Transverse colon (tissue), 4 donors: ENCODE data around the gene IL15RA. TPM values are rescaled to one million over a fixed set of nuclear protein-coding genes. Genes with fewer than 3 reads are reported as not detected.

Experiments used
- DNase-seq: peaks from one replicate; pipeline ENCODE4 v3.0.0-alpha.2; 2019
- H3K27ac ChIP-seq, 4 donors: fragments of 200-600 bp; sonication (generic); 2 replicates each; pipeline ENCODE4 v1.5.1; 2016 to 2018; ENCODE audit warnings: inconsistent platforms in 4 of 4
- H3K27me3 ChIP-seq: fragments of 200-600 bp; sonication (generic); 2 replicates; pipeline ENCODE4 v1.5.1; 2017; ENCODE audit warnings: inconsistent platforms
- H3K36me3 ChIP-seq, 4 donors: fragments of 200-600 bp; sonication (generic); 2 replicates each; pipeline ENCODE4 v1.5.1; 2017 to 2019; ENCODE audit warnings: inconsistent platforms in 4 of 4
- H3K4me1 ChIP-seq, 4 donors: fragments of 200-600 bp; sonication (generic); 2 replicates each; pipeline ENCODE4 v1.5.1; 2017 to 2020; ENCODE audit warnings: inconsistent platforms in 4 of 4
- H3K4me3 ChIP-seq, 4 donors: fragments of 200-600 bp; sonication (generic); 1 replicate in 1 of 4; 2 replicates in 3 of 4; pipeline versions ENCODE4 v1.5.1 to v1.6.1; 2017 to 2019; ENCODE audit warnings: inconsistent platforms in 4 of 4
- H3K9me3 ChIP-seq, 2 donors: fragments of 200-600 bp; sonication (generic); 2 replicates each; pipeline ENCODE4 v1.5.1; 2017 to 2019; ENCODE audit warnings: inconsistent platforms in 2 of 2
- CTCF ChIP-seq, 5 experiments: fragments of 200-600 bp in 3 of 5; fragments of 450-650 bp in 2 of 5; sonication (generic) in 3 of 5; IDR thresholded peaks; 1 replicate in 2 of 5; 2 replicates in 3 of 5; pipeline ENCODE4 v1.5.1; 2016 to 2017; ENCODE audit warnings: antibody characterized with exemption in 5 of 5, inconsistent platforms in 3 of 5, mild to moderate bottlenecking in 2 of 5, moderate library complexity in 1 of 5
- EP300 ChIP-seq: sonication (generic); formaldehyde crosslinking; IDR thresholded peaks from one replicate; pipeline ENCODE4 v1.6.1; 2017; ENCODE audit warnings: antibody characterized with exemption, low read depth
- POLR2A ChIP-seq: fragments of 450-650 bp; IDR thresholded peaks from one replicate; pipeline ENCODE4 v1.6.1; 2016; ENCODE audit warnings: antibody characterized with exemption, mild to moderate bottlenecking, moderate library complexity
- POLR2AphosphoS5 ChIP-seq, 3 donors: sonication (generic); formaldehyde crosslinking; IDR thresholded peaks; one replicate each; pipeline ENCODE4 v1.6.1; 2016; ENCODE audit warnings: antibody characterized with exemption in 3 of 3
- whole genome bisulfite sequencing, 2 donors: methylation state at CpG; one replicate each; pipeline ENCODE4 v1.1.5; 2018; ENCODE audit warnings: low coverage in 1 of 2; 5-methylcytosine and 5-hydroxymethylcytosine counted together
- in situ Hi-C, 4 donors: fragments of 200-750 bp; cut with MboI; loops; one replicate each; pipeline versions ENCODE4 v1.15.0 to v1.15.1; 2017; ENCODE audit warnings: low sequenced_read_pairs in 3 of 4, low pct_ligation_motif_present in 1 of 4, low pct_unique_long_range_greater_than_20kb in 1 of 4
- intact Hi-C: fragments of 100-400 bp; cut with DNase I; formaldehyde crosslinking; loops from one replicate; pipeline ENCODE4 v1.15.1; 2023; ENCODE audit warnings: low total_unique reads
- total RNA-seq, 4 donors: library from RNA; depleted of rRNA; stranded (reverse); fragments of >200 nt; gene quantifications; one replicate each; pipeline ENCODE4 v1.1.0, GENCODE V29; 2016

The IL15RA gene
- total RNA-seq, 4 donors from 2014 or later, result 3.7 to 58.1 (median 24.6) TPM

DNA sequence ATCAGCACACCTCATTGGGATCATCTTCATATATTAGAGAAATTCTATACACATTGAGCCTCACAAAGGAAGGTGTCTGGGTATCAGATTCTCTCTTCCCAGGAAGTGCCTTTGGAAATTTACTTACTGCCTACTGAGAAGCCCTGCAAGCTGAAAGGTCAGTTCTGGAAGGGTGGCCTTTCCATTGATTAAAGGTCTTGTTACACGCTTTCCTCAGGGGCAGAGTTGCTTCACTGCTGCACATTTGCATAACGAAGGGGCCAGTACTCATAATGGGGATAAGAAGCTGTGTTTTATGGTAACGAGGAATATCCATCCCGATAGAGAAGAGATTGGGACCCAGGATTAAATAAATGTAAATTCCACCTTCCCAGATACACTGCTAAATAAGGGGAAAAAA lies 19.4 kb upstream of the IL15RA start:
- intact Hi-C loops (no loop called here), in situ Hi-C loops (no loop called here)
- Histone ChIP-seq H3K9me3 (peaks cover 3 to 5% of the 10 kb centered on the region in 2 donors), H3K4me1 (no peaks in the 10 kb centered on the region), H3K27me3 (no peaks in the 10 kb centered on the region), H3K4me3 (no peak overlapping the region), H3K27ac (no peak overlapping the region), H3K36me3 (no peaks in the 10 kb centered on the region)
- DNase-seq, result no peak
- WGBS, 2 donors, result 69 to 94% methylated on average over 4 of the region's 4 CpGs
- TF ChIP-seq CTCF (IDR thresholded peaks at IDR 0.05), result no peak
- no peak for TF ChIP-seq POLR2AphosphoS5 (IDR thresholded peaks at IDR 0.05)
- TF ChIP-seq EP300, result no peak
- no peak for TF ChIP-seq POLR2A

DNA sequence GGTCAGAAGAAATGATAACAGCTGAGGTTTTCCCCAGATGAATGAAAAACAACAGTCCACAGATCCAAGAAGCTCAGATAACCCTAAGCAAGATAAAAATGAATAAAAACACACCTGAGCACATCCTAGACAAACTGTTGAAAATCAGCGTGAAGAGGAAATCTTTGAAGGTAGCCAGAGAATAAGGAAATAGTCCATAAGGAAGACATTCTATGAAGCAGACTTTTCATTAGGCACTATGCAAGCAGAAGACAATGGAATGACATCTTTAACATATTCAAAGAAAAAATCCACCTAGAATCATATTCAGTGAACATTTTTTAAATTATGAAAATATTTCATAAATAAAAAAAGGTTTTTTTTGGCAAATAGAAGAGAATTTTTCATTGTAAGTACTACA lies 15.1 kb upstream of the IL15RA start:
- Histone ChIP-seq H3K36me3 (no peaks in the 10 kb centered on the region), H3K9me3 (peaks cover 5 to 6% of the 10 kb centered on the region in 2 donors), H3K4me1 (peaks cover 0 to 6% (median 0%) of the 10 kb centered on the region in 4 donors), H3K27ac (no peak overlapping the region), H3K4me3 (no peak overlapping the region), H3K27me3 (no peaks in the 10 kb centered on the region)
- no peak for TF ChIP-seq CTCF (IDR thresholded peaks at IDR 0.05)
- TF ChIP-seq EP300, result no peak
- TF ChIP-seq POLR2AphosphoS5 (IDR thresholded peaks at IDR 0.05), result no peak
- no peak for TF ChIP-seq POLR2A
- DNase-seq, result no peak
- intact Hi-C loops, result no loop called here
- in situ Hi-C loops, result no loop called here
- WGBS, 2 donors, result 91 to 97% methylated on average over 1 of the region's 1 CpG

DNA sequence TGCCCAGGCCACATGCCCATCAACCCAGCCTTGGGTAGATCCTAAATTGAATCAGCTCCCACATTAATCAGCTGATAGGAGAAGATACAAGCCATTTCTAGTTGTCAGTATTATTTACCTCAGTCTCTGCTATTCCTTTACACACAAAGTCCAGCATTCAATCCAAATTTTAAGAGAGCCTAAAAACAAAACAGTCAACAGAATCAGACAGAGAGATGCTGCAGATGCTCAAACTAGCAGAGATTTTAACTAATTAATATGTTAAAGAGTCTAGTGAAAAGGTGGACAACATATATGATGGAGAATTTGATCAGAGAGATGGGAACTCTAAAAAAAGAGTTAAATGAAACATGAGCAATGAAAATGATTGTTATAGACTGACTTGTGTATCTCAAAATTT lies 14.4 kb upstream of the IL15RA start:
- Histone ChIP-seq H3K36me3 (no peaks in the 10 kb centered on the region), H3K4me1 (peaks cover 0 to 11% (median 0%) of the 10 kb centered on the region in 4 donors), H3K27me3 (no peaks in the 10 kb centered on the region), H3K27ac (no peak overlapping the region), H3K9me3 (peaks cover 5 to 6% of the 10 kb centered on the region in 2 donors), H3K4me3 (no peak overlapping the region)
- in situ Hi-C loops (no loop called here), intact Hi-C loops (no loop called here)
- TF ChIP-seq POLR2AphosphoS5 (IDR thresholded peaks at IDR 0.05), result no peak
- TF ChIP-seq EP300, result no peak
- no peak for TF ChIP-seq POLR2A
- TF ChIP-seq CTCF (IDR thresholded peaks at IDR 0.05), result no peak
- DNase-seq, result no peak

- intact Hi-C loops, result no loop called here
- TF ChIP-seq POLR2AphosphoS5 (IDR thresholded peaks at IDR 0.05) (no peak), CTCF (IDR thresholded peaks at IDR 0.05) (no peak), EP300 (no peak), POLR2A (no peak)
- no peaks in the 10 kb centered on the region for H3K27me3 ChIP-seq
- peaks cover 0 to 11% (median 0%) of the 10 kb centered on the region in 4 donors for H3K4me1 ChIP-seq
- peaks cover 4 to 6% of the 10 kb centered on the region in 2 donors for H3K9me3 ChIP-seq
- H3K36me3 ChIP-seq, result no peaks in the 10 kb centered on the region
- H3K4me3 ChIP-seq, result no peak overlapping the region
- in situ Hi-C loops, result no loop called here
- H3K27ac ChIP-seq, result peak overlapping the region in 2 of 4 donors; percentile 39 to 57
- 79 to 80% methylated on average over 2 of the region's 2 CpGs for WGBS, 2 donors
- no peak for DNase-seq
Observed at GRCh38 chr10:5989756-5990155, 12.4 kb upstream of the IL15RA start.
